Measurements from ENCODE around the gene OTOGL.

Gene OTOGL

GRCh38 chr12:80056232-80056631 lies 43.1 kb upstream of the OTOGL start:
- no peak for TF ChIP-seq EZH2phosphoT487 (IDR thresholded peaks at IDR 0.05; ENCODE audit: borderline replicate concordance, low read length)
- no peak for TF ChIP-seq CTCF (IDR thresholded peaks at IDR 0.05; ENCODE audit: low read depth, low read length, poor library complexity, severe bottlenecking)
- H3F3A ChIP-seq (ENCODE audit: control insufficient read depth, insufficient read depth): no peaks in the 10 kb centered on the region
- no peak overlapping the region for H3K27ac ChIP-seq (ENCODE audit: low read depth, low read length)
- H3K4me2 ChIP-seq (ENCODE audit: low read length): no peak overlapping the region
- no peak overlapping the region for H3K4me3 ChIP-seq (ENCODE audit: low read length)
- H3K9me2 ChIP-seq (replicated peaks; ENCODE audit: control insufficient read depth, low read length): no peaks in the 10 kb centered on the region
- H3K79me2 ChIP-seq (ENCODE audit: control insufficient read depth, low read length): no peaks in the 10 kb centered on the region
- no peaks in the 10 kb centered on the region for H4K20me1 ChIP-seq (ENCODE audit: control insufficient read depth, insufficient read depth, low read depth, low read length)
- H3K4me1 ChIP-seq (ENCODE audit: control insufficient read depth, low read length): no peaks in the 10 kb centered on the region
- H3K27me3 ChIP-seq (ENCODE audit: control insufficient read depth, low read length): no peaks in the 10 kb centered on the region
- no peaks in the 10 kb centered on the region for H3K36me3 ChIP-seq (ENCODE audit: control insufficient read depth, low read length)
- no peaks in the 10 kb centered on the region for H3K9me3 ChIP-seq (ENCODE audit: control insufficient read depth, insufficient read depth, low read length)

GRCh38 chr12:80056845-80057244 lies 42.5 kb upstream of the OTOGL start:
- no peaks in the 10 kb centered on the region for H3K79me2 ChIP-seq (ENCODE audit: control insufficient read depth, low read length)
- H3K27me3 ChIP-seq (ENCODE audit: control insufficient read depth, low read length): no peaks in the 10 kb centered on the region
- TF ChIP-seq EZH2phosphoT487 (IDR thresholded peaks at IDR 0.05; ENCODE audit: borderline replicate concordance, low read length): no peak
- no peak for TF ChIP-seq CTCF (IDR thresholded peaks at IDR 0.05; ENCODE audit: low read depth, low read length, poor library complexity, severe bottlenecking)
- no peak overlapping the region for H3K4me3 ChIP-seq (ENCODE audit: low read length)
- no peaks in the 10 kb centered on the region for H3K9me3 ChIP-seq (ENCODE audit: control insufficient read depth, insufficient read depth, low read length)
- H3F3A ChIP-seq (ENCODE audit: control insufficient read depth, insufficient read depth): no peaks in the 10 kb centered on the region
- H3K27ac ChIP-seq (ENCODE audit: low read depth, low read length): no peak overlapping the region
- no peaks in the 10 kb centered on the region for H3K9me2 ChIP-seq (replicated peaks; ENCODE audit: control insufficient read depth, low read length)
- H3K36me3 ChIP-seq (ENCODE audit: control insufficient read depth, low read length): no peaks in the 10 kb centered on the region
- H4K20me1 ChIP-seq (ENCODE audit: control insufficient read depth, insufficient read depth, low read depth, low read length): no peaks in the 10 kb centered on the region
- no peak overlapping the region for H3K4me2 ChIP-seq (ENCODE audit: low read length)
- H3K4me1 ChIP-seq (ENCODE audit: control insufficient read depth, low read length): no peaks in the 10 kb centered on the region

- Histone ChIP-seq H3K4me1 (ENCODE audit: control insufficient read depth, low read length) (no peaks in the 10 kb centered on the region), H3K27ac (ENCODE audit: low read depth, low read length) (no peak overlapping the region), H3K9me2 (replicated peaks; ENCODE audit: control insufficient read depth, low read length) (no peaks in the 10 kb centered on the region)
Measured at GRCh38 chr12:80058586-80058985, 40.8 kb upstream of the OTOGL start.

More at GRCh38 chr12:80058586-80058985, 40.8 kb upstream of the OTOGL start:
- Histone ChIP-seq H3K9me3 (ENCODE audit: control insufficient read depth, insufficient read depth, low read length) (no peaks in the 10 kb centered on the region), H3F3A (ENCODE audit: control insufficient read depth, insufficient read depth) (no peaks in the 10 kb centered on the region), H3K36me3 (ENCODE audit: control insufficient read depth, low read length) (no peaks in the 10 kb centered on the region), H3K79me2 (ENCODE audit: control insufficient read depth, low read length) (no peaks in the 10 kb centered on the region), H3K27me3 (ENCODE audit: control insufficient read depth, low read length) (no peaks in the 10 kb centered on the region), H3K4me2 (ENCODE audit: low read length) (no peak overlapping the region), H3K4me3 (ENCODE audit: low read length) (no peak overlapping the region), H4K20me1 (ENCODE audit: control insufficient read depth, insufficient read depth, low read depth, low read length) (no peaks in the 10 kb centered on the region)
- TF ChIP-seq CTCF (IDR thresholded peaks at IDR 0.05; ENCODE audit: low read depth, low read length, poor library complexity, severe bottlenecking): no peak
- no peak for TF ChIP-seq EZH2phosphoT487 (IDR thresholded peaks at IDR 0.05; ENCODE audit: borderline replicate concordance, low read length)
